Esophagus muscularis mucosa (tissue), 4 donors: ENCODE data around the gene RICTOR. TPM values are rescaled to one million over a fixed set of nuclear protein-coding genes. Genes with fewer than 3 reads are reported as not detected.

Experiments
- DNase-seq: peaks from one replicate; pipeline ENCODE4 v3.0.0-alpha.2; 2017; ENCODE audit errors: extremely low spot score
- H3K27ac ChIP-seq, 4 donors: fragments of 200-600 bp; sonication (generic); replicated peaks in 1 of 4; 1 replicate in 3 of 4; 2 replicates in 1 of 4; pipeline ENCODE4 v1.5.1; 2016 to 2019; ENCODE audit warnings: mild to moderate bottlenecking in 1 of 4
- H3K27me3 ChIP-seq, 4 donors: fragments of 200-600 bp; sonication (generic); one replicate each; pipeline versions ENCODE4 v1.5.1 to v1.6.0; 2016 to 2019
- H3K36me3 ChIP-seq, 4 donors: fragments of 200-600 bp; sonication (generic); one replicate each; pipeline ENCODE4 v1.5.1; 2016 to 2019
- H3K4me1 ChIP-seq, 4 donors: fragments of 200-600 bp; sonication (generic); one replicate each; pipeline ENCODE4 v1.5.1; 2016 to 2019
- H3K4me3 ChIP-seq, 4 donors: fragments of 200-600 bp; sonication (generic); 1 replicate in 2 of 4; 2 replicates in 2 of 4; pipeline ENCODE4 v1.5.1; 2016 to 2019; ENCODE audit warnings: mild to moderate bottlenecking in 4 of 4, moderate library complexity in 1 of 4
- H3K9me3 ChIP-seq, 4 donors: fragments of 200-600 bp; sonication (generic); 1 replicate in 3 of 4; 2 replicates in 1 of 4; pipeline ENCODE4 v1.5.1; 2016 to 2019
- EP300 ChIP-seq: sonication (generic); formaldehyde crosslinking; IDR thresholded peaks from one replicate; pipeline ENCODE4 v1.6.1; 2017; ENCODE audit warnings: antibody characterized with exemption
- POLR2A ChIP-seq: fragments of 450-650 bp; IDR thresholded peaks from one replicate; pipeline ENCODE4 v1.6.1; 2017; ENCODE audit warnings: antibody characterized with exemption, moderate library complexity, mild to moderate bottlenecking, low read depth
- POLR2AphosphoS5 ChIP-seq, 2 donors: sonication (generic); formaldehyde crosslinking; IDR thresholded peaks; one replicate each; pipeline ENCODE4 v1.6.1; 2017; ENCODE audit warnings: antibody characterized with exemption in 2 of 2
- WGBS: methylation state at CpG from one replicate; pipeline ENCODE4 v1.1.5; 2018; 5-methylcytosine and 5-hydroxymethylcytosine counted together
- intact Hi-C: fragments of 100-400 bp; cut with DNase I; formaldehyde crosslinking; loops from one replicate; pipeline ENCODE4 v1.15.1; 2023
- total RNA-seq, 4 donors: library from RNA; depleted of rRNA; stranded (reverse); fragments of >200 nt; gene quantifications; one replicate each; pipeline versions ENCODE4 v1.1.0 to v1.2.1, GENCODE V29; 2016
- TF ChIP-seq, protein P1 (sequence below), 3 experiments: fragments of 200-600 bp in 2 of 3; fragments of 450-650 bp in 1 of 3; sonication (generic) in 2 of 3; IDR thresholded peaks; one replicate each; pipeline ENCODE4 v1.5.1; 2017 to 2019; ENCODE audit warnings: antibody characterized with exemption in 3 of 3, mild to moderate bottlenecking in 2 of 3, moderate library complexity in 1 of 3

Gene RICTOR
- total RNA-seq, 4 donors from 2014 or later = 22.5 to 34.1 (median 26.1) TPM

DNA sequence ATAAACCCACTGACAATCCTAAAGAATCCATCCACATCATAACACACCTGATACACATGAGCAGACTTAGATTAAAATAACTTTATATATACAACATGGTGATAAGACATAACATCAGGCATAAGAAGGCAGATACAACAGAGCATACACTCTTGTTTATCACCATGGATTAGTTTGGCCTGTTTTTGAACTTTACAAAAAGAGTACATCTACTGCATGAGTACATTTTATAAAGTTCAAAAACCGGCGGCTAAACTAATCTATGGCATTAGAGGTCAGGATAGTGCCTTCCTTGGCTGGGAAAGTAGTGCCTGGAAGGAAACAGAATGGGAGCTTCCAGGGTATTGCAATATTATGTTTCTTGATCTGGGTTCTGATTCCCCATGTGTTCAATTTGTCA is 15.1 kb downstream of the RICTOR start:
- no peaks in the 10 kb centered on the region for H3K9me3 ChIP-seq
- H3K36me3 ChIP-seq = peaks cover 0 to 3% (median 0%) of the 10 kb centered on the region in 4 donors
- no peak overlapping the region for H3K27ac ChIP-seq
- H3K4me1 ChIP-seq = peaks cover 49 to 72% (median 56%) of the 10 kb centered on the region in 4 donors
- TF ChIP-seq EP300 = no peak
- no peak for TF ChIP-seq POLR2AphosphoS5 (IDR thresholded peaks at IDR 0.05)
- no peak for TF ChIP-seq POLR2A
- TF ChIP-seq, protein P1, sequence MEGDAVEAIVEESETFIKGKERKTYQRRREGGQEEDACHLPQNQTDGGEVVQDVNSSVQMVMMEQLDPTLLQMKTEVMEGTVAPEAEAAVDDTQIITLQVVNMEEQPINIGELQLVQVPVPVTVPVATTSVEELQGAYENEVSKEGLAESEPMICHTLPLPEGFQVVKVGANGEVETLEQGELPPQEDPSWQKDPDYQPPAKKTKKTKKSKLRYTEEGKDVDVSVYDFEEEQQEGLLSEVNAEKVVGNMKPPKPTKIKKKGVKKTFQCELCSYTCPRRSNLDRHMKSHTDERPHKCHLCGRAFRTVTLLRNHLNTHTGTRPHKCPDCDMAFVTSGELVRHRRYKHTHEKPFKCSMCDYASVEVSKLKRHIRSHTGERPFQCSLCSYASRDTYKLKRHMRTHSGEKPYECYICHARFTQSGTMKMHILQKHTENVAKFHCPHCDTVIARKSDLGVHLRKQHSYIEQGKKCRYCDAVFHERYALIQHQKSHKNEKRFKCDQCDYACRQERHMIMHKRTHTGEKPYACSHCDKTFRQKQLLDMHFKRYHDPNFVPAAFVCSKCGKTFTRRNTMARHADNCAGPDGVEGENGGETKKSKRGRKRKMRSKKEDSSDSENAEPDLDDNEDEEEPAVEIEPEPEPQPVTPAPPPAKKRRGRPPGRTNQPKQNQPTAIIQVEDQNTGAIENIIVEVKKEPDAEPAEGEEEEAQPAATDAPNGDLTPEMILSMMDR (IDR thresholded peaks at IDR 0.05) = no peak
- H3K27me3 ChIP-seq = no peaks in the 10 kb centered on the region
- WGBS = 85% methylated on average over 2 of the region's 2 CpGs
- intact Hi-C loops = no loop called here
- H3K4me3 ChIP-seq = no peak overlapping the region
- DNase-seq = no peak

DNA sequence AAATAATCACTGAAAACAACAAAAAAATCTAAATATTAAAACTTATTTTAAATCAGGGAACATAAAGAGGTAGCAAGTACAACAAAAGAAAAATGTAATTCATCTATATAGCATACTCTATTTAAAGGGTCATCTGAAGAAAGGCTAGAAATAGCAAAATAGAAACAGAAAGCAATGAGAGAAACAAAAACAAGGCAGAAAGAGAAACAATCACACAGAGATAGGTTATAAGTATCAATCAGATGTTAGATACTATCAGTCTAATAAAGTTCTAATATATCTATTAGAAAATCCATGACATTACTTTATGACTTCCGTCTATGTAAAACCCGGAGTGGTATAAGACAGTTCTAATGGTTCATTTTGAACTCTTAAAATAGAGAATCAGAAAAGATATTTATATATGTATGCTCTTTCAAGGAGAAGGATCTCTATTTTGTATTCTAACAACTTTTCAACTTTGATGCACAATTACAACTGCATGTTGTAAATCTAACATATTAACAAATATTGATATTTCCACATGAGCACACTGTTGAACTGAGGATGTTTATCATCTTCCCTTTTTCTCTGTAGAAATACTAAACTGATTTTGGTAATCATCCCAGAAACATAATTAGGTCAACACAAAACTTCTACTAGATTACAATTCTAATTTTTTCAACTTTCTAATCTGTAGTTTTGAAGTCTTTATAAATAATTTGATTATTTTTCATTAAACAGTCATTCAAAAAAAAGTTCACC is 15.8 kb downstream of the RICTOR start:
- Histone ChIP-seq H3K4me3 (peak overlapping the region; percentile 6 to 36 (median 27)), H3K27ac (peak overlapping the region in 3 of 4 donors; percentile 13 to 26 (median 25))

DNA sequence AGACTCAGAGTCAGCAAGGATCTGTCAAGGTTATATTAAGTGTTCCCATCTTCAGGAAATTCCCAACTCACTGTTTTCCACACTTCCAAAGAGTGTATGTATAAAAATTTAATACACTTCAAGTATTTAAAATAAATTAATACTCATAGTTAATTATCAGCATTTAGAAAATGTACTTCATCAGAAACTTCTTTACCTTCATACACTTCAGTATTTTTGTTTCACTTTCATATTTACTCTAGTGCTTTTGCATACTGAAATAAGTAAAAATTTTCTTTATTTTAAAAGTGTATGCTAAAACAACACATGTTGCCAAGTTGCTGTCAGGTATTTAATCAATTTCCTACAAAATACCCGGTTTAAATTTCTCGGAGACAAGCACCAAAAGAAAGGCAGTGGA is 16.5 kb downstream of the RICTOR start:
- Histone ChIP-seq H3K4me1 (peaks cover 37 to 61% (median 46%) of the 10 kb centered on the region in 4 donors), H3K27ac (peak overlapping the region in 3 of 4 donors; percentile 13 to 26 (median 25))
- intact Hi-C loops = no loop called here

More for the DNA sequence above, 15.8 kb downstream of the RICTOR start:
- H3K9me3 ChIP-seq = no peaks in the 10 kb centered on the region
- intact Hi-C loops = no loop called here
- H3K36me3 ChIP-seq = peaks cover 0 to 3% (median 0%) of the 10 kb centered on the region in 4 donors
- no peak for DNase-seq
- 61% methylated on average over 2 of the region's 2 CpGs for WGBS
- H3K27me3 ChIP-seq = no peaks in the 10 kb centered on the region
- peaks cover 44 to 68% (median 51%) of the 10 kb centered on the region in 4 donors for H3K4me1 ChIP-seq
- TF ChIP-seq POLR2AphosphoS5 (IDR thresholded peaks at IDR 0.05) (no peak), POLR2A (no peak), EP300 (no peak)
- TF ChIP-seq, protein P1 (IDR thresholded peaks at IDR 0.05) = no peak

DNA sequence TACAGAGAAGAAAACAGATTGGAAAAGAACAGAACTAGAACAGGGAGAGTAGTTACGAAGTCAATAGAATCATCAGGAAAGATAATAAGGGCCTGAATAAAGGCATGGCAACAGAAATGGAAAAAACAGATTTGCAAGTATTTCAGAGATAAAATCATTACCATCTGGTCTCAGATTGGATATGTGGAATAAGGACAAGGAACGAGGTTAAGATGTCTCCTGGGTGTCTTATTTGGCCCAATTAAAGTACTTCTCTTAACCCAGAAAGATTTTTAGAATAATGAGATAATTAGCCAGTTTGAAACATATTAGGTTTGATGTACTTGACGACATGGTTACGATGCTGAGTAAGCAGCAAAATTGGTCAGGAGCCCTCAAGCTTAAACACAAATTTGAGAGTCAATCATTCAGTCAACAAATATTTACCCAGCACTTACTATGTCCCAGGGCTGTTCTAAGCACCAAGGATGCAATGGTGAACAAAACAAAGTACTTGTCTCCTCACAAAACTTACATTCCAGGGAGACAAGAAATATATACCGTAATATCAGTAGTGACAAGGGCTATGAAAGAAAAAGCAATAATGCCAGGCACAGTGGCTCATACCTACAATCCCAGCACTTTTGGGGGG is 18.3 kb downstream of the RICTOR start:
- Histone ChIP-seq H3K9me3 (no peaks in the 10 kb centered on the region), H3K27me3 (no peaks in the 10 kb centered on the region), H3K4me1 (peaks cover 25 to 45% (median 37%) of the 10 kb centered on the region in 4 donors), H3K27ac (no peak overlapping the region), H3K4me3 (no peak overlapping the region), H3K36me3 (peaks cover 0 to 3% (median 0%) of the 10 kb centered on the region in 4 donors)
- DNase-seq = no peak
- TF ChIP-seq POLR2A = no peak
- no peak for TF ChIP-seq POLR2AphosphoS5 (IDR thresholded peaks at IDR 0.05)
- TF ChIP-seq, protein P1 (IDR thresholded peaks at IDR 0.05) = no peak
- no peak for TF ChIP-seq EP300
- 84% methylated on average over 5 of the region's 5 CpGs for WGBS
- intact Hi-C loops = no loop called here

More for the DNA sequence above, 16.5 kb downstream of the RICTOR start:
- Histone ChIP-seq H3K27me3 (no peaks in the 10 kb centered on the region), H3K4me3 (peak overlapping the region; percentile 6 to 36 (median 27)), H3K36me3 (peaks cover 0 to 3% (median 0%) of the 10 kb centered on the region in 4 donors), H3K9me3 (no peaks in the 10 kb centered on the region)
- DNase-seq = no peak
- WGBS = 6% methylated on average over 2 of the region's 2 CpGs
- TF ChIP-seq POLR2A (no peak), EP300 (no peak), POLR2AphosphoS5 (IDR thresholded peaks at IDR 0.05) (no peak)
- TF ChIP-seq, protein P1 (IDR thresholded peaks at IDR 0.05) = no peak
